ENCODE data around the gene PNO1. TPM values are rescaled to one million over a fixed set of nuclear protein-coding genes. Genes with fewer than 3 reads are reported as not detected.
A peak's percentile ranks its signal among the peaks of the same experiment; 100 is the strongest.

The PNO1 gene
- total RNA-seq, 1 donor from 2014 or later, result 6.7 TPM

DNA sequence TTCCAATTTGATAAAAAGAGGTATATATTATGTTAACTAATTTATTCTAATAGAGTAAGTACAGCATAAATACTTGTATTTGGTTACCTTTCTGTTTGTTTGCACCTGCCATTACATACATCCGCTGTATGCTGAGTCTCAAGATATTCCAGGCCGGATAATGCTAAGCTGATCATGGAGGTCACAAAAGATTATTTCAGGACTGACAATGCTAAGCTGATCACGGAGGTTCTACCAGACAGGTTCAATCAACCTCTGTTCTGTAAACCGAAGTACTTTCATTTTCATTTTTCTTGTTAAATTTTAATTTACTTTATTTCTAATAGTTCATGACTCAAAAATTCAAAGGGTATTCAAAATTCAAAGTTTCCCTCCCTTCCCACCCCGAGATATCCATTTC, 31.1 kb downstream of the PNO1 start:
- no peak for ATAC-seq (ENCODE audit: poor library complexity)
- intact Hi-C loops (cut with DNase I), result no loop called here
- no peak for DNase-seq

DNA sequence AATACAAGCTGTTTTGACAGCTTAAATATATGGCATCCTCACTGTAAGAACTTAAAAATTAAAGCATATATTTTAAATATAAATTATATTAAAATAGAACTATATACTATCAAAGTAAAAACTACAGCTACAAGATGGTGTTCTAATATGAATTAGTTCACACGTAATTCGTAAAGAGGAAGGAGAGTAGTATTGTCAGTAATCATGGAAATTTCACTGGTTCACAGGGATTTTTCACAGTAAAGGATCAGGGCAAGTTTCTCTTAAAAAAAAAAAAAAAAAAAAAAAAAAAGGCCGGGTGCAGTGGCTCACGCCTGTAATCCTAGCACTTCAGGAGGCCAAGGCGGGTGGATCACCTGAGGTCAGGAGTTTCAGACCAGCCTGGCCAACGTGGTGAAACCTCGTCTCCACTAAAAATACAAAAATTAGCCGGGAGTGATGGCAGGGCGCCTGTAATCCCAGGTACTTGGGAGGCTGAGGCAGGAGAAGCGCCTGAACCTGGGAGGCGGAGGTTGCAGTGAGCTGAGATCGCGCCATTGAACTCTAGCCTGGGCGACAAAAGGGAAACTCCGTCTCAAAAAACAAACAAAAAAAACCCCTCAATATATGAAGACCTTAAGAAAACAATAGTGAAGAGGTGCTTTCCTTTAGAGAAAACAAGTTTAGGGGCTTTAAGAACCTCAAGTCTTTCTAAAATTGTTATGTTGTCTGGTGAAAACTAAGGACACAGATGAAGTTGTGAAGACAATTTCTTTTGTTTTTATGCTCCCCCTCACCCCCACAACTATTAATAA, 32.5 kb downstream of the PNO1 start:
- no peak for DNase-seq
- no peak for ATAC-seq (ENCODE audit: poor library complexity)
- intact Hi-C loops (cut with DNase I), result no loop called here

DNA sequence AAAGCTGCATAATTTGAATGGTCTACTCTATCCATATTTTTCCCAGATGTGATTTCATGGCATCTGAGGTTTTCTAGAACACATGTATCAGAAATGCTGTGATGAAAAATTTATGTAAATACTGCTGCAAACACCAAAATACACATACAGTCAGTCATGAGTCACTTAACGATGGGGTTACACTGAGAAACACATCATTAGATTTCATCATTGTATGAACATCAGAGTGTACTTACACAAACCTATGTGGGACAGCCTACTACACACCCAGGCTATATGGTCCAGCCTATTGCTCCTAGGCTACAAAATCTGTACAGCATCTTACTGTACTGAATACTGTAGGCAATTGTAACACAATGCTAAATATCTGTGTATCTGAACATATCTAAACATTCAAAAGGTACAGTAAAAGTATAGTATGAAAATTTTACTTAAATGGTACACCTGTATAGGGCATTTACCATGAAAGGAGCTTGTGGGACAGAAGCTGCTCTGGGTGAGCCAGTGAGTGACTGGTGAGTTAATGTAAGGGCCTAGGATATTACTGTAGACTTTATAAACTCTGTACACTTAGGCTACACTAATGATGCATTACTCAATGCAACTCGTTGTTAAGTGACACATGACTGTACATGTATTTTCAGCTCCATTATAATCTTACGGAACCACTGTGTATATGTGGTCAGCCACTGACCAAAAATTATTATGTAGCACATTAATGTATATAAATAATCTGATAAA, 33.5 kb downstream of the PNO1 start:
- ATAC-seq (ENCODE audit: poor library complexity) (no peak), DNase-seq (no peak)
- intact Hi-C loops (cut with DNase I), result no loop called here

DNA sequence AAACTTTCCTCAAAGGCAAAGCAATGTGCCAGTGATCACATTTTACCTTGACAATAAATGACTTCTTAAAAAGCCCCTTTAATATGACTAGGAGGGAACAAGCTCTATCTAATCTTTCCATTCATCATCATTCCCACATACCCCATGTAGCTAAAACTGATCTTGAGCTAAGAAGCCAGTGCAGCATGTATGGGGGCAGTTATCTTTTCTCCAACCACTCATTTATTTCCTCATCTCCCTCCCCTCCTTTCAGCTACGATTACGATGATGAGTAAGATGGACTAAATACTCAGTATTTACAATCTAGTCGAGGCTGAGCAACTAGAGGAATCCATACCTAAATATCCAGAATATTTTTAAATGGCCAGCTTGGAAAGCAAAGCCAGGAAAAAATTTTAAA, 35.5 kb downstream of the PNO1 start:
- DNase-seq (no peak), ATAC-seq (ENCODE audit: poor library complexity) (no peak)
- intact Hi-C loops (cut with DNase I), result no loop called here

DNA sequence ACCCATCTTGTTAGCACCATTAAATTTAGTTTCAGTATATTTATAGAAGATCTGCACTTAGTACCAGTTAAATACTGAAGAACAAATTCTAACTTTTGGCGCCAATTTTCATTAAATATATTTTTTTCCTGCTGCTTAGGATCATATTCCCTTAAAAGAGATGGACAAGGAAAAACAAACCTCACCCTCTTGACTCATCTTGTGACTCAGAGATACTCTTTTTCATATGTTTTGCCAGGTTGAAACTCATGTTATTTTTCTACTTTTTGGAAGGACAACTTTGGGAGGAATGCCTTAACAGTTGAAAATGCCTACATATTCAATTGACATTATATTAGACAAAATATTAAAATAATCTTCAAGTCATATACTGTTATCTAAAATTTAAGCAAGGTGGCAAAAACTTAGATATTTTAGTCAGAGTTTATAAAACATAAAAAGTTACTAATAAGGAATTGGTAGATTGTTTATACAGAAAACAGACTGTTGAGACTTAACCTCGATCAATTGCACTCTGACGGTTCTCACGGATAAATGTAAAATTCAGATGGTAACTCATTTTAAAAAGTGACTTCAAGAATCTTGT, 36.2 kb downstream of the PNO1 start:
- DNase-seq (no peak), ATAC-seq (ENCODE audit: poor library complexity) (no peak)
- intact Hi-C loops (cut with DNase I), result no loop called here

DNA sequence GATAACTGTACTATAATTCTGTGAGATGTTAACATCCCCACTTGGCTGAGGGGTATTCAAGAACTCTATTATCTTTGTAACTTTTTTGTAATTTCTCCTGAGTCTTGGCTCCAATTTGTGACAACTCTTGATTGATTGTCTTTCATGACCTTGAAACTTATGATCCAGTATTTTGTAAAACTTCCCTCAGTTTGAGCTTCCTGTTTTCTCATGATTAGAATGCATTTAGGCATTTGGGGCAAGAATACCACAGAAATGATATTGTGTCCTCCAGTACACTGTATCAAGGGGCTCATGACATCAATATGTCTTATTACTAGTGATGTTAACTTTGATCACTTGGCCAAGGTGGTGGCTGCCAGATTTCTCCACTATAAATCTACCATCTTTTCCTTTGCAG, 37.4 kb downstream of the PNO1 start:
- intact Hi-C loops (cut with DNase I), result loop anchor here (5.0 kb wide), 3 partner anchors 42 to 247 kb away; no protein-coding TSS in a partner anchor
- ATAC-seq (ENCODE audit: poor library complexity), result no peak

DNA sequence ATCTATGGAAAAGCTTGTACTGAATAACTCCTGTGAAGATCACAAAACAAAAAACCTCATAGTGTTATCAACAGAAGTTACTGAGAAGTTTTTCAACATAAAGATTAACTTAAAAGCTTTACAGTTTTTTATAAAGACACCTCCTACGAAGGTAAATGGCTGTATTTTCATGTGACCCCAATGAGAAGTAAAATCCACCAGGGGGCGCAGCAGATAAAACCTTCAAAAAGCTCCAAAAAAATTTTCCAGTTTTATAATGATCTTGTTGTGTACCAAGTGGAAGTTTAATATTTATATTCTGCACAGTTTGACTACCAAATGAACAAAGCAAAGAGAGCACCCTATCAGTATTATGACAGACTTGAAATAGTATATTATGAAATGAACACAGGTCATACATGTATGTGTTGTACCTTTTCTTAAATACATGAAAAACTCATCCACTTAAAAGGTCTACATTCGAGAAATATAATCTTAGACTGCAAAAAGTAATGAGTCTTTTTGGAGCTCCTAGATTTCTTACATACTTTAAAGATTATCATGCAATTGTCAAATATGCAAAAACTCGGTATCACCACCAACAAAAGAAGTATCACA, 38.5 kb downstream of the PNO1 start:
- intact Hi-C loops (cut with DNase I), result loop anchor here (5.0 kb wide), 3 partner anchors 41 to 246 kb away; no protein-coding TSS in a partner anchor
- peak; percentile 56 for ATAC-seq (ENCODE audit: poor library complexity)

More for the DNA sequence above, 37.4 kb downstream of the PNO1 start:
- no peak for DNase-seq

DNA sequence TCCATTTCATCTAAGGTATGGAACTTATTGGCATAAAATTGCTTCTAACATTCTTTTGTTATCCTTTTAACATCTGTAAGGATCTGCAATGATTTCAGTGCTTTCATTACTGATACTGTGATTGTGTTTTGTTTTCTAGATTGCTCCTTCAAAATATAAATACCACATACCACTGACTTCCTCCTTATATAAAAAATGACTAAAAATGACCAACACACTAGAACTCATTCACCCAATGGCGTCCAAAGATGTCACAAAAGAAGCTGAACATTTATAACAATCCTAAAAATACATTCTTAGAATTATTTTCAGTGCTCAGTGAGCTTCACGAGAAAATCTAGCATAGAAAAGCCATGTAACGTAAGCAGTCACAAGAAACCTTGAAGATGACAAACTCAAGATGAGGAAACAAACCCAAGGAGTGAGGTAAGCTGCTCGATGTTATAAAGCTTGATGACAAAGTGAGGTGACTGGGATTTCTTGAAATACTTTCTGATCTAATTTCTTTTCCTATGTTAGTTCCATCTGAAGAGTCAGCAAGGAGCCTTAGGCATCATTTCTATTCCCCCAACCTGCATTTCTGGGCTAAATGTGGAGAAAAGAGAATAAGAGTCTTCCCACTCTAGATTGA, 42.6 kb downstream of the PNO1 start:
- DNase-seq (no peak), ATAC-seq (ENCODE audit: poor library complexity) (no peak)
- intact Hi-C loops (cut with DNase I), result no loop called here

More for the DNA sequence above, 38.5 kb downstream of the PNO1 start:
- DNase-seq, result no peak

DNA sequence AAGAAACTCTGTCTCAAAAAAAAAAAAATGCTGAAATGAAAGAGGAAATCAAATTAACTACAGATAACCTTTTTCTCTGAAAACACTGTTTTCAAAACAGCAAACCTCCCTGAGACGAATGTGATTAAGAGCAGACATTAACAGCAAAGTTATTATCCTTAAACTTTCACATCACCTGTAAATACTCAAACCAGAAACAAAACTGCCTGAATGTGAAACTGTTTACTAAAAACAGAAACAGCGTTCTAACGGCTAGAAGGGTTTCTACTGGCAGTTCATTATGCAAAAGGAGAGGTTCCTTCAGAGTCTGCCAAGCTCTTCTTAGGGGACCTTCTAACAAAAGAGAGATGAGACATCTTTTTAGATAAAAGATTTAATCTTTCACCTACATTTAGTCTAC, 45.9 kb downstream of the PNO1 start:
- DNase-seq, result no peak
- intact Hi-C loops (cut with DNase I), result no loop called here
- no peak for ATAC-seq (ENCODE audit: poor library complexity)

DNA sequence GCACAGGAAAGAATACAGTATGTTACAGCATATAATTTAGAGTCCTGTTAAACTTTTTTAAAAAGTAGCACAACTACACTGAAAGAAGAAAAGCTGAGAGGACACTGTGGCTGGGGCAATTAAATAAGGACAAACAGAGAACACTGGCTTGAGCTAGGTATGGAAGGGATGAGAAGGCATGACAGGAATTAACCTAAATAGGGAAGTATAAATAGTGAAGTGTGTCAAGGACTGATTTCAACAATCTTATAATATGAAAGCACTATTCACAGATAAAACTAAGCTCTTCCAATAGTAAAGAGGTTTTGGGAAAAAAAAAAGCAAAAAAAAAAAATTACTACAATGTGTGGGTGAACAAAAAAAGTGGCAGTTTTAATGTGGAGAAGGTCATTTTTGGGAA, 49.1 kb downstream of the PNO1 start:
- ATAC-seq (ENCODE audit: poor library complexity), result no peak
- intact Hi-C loops (cut with DNase I), result no loop called here
- no peak for DNase-seq

DNA sequence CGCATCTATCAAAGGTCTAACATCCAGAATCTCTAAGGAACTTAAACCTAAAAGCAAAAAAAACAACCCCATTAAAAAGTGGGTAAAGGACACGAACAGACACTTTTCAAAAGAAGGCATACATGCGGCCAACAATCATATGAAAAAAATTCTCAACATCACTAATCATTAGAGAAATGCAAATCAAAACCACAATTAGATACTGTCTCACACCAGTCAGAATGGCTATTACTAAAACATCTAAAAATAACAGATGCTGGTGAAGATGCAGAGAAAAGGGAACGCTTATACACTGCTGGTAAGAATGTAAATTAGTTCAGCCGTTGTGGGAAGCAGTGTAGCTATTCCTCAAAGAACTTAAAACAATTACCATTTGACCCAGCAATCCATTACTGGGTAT, 56.7 kb downstream of the PNO1 start:
- ATAC-seq (ENCODE audit: poor library complexity) (no peak), DNase-seq (no peak)
- intact Hi-C loops (cut with DNase I), result no loop called here

DNA sequence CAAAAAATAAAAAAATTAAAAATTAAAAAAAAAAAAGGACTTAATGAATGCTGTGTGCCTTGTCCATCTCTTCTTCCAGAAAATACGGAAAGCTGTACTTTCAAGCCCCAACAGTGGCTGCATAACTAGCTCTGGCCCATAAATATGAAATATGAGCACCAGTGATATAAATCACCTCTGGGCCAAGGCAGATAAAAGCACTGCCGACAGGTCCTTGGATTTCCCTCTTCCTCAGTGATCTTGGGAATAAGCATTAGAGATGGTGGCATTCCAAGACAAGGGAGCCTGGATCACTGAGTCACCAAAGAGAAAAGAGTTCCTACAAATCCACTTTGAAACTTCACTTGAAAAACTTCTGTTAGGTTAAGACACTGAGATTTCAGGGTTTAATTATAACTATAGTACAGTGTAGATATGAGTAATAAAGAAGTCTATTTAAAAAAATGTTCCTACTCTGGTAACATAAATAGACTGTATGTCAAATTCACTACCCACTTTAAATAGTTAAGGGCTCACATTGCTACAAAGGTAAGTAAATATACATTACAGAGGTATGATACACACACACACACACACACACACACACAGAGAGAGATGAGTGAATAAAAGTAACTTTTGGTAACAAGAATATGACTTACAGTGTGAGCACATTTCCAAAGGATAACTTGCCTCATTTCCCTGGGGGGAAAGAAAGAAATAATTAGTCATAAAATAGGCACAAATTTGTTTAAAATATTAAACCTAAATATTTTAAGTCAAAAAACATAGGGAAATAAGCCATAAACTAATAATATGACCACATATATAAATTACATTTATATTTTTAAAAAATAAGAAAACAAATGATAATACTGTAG, 59.0 kb downstream of the PNO1 start:
- ATAC-seq (ENCODE audit: poor library complexity) (peak; percentile 29), DNase-seq (no peak)
- intact Hi-C loops (cut with DNase I), result no loop called here

DNA sequence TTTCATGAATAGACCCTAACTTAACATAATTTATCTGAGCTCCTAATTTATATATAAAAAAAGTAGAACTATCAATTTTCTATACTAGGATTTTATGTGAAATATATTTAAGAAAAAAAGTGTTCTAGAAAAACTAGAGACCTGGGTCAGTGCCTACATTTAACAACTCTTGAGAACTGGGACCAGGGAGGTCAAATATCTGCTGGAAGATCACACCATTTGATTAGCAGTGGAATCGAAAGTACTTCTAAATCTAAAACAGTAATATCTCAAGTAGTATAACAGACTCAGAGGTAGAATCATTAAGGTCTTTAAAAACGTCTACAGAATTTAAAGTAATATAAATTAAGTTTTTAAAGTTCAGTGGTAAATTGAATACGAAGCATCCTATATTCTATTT, 60.0 kb downstream of the PNO1 start:
- DNase-seq, result no peak
- intact Hi-C loops (cut with DNase I), result no loop called here
- no peak for ATAC-seq (ENCODE audit: poor library complexity)

DNA sequence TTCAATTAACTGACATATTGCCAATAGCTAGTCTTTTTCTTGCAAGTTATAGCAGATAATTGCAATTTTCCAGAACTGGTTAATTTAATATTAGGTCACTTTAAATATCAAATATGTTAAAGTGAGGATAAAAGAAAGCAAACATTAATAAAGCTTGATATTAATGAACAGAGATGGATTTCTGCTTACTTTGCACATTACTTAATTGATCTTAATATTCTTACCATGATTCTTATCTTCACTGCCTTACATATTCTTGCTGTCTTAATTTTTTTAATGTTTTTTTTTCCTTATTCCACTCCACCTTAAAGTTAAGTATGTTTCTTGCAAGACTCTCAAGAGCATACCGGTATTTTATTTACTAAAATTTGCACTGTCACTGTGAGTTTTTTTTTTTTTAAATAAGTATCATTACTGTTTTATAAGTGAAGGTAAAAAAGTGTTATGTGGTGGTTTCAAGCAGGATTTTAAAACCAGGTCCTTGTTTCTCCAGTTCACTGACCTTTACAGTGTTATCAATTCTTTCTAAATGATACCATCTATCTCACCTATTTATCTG, 60.7 kb downstream of the PNO1 start:
- no peak for ATAC-seq (ENCODE audit: poor library complexity)
- intact Hi-C loops (cut with DNase I), result no loop called here

DNA sequence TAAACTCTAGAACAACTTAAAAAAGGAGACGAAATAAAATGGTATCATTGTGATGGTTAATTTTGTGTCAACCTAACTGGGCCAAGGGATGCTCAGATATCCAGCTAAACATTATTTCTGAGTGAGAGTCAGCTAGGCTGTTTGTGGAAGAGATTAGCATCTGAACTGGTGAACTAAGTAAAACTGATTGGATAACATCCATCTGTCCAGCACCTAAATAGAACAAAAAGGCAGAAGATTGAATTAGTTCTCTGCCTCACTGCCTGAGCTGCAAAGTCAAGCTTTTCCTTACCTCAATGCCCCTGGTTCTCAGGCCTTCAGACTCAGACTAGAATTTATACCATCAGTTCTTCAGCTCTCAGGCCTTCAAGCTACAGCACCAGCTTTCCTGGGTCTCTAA, 64.6 kb downstream of the PNO1 start:
- ATAC-seq (ENCODE audit: poor library complexity) (no peak), DNase-seq (no peak)
- intact Hi-C loops (cut with DNase I), result no loop called here

More for the DNA sequence above, 60.7 kb downstream of the PNO1 start:
- no peak for DNase-seq

DNA sequence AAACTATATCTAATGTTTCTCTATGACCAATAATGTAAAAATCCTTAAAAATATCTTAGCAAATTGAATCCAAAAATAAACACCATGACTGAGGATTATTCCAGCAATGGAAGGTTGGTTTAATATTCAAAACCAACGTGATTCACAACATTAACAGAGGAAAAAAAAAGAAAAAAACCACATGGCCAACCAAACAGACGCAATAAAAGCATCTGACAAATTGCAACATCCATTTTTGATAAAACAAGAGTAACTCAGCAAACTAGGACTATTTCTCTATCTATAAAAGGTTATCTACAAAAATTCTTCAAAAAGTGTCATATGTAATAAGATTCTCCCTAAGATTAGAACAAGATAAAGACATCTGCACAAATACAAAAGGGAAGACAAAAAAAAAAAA, 65.7 kb downstream of the PNO1 start:
- DNase-seq, result no peak
- no peak for ATAC-seq (ENCODE audit: poor library complexity)
- intact Hi-C loops (cut with DNase I), result no loop called here

DNA sequence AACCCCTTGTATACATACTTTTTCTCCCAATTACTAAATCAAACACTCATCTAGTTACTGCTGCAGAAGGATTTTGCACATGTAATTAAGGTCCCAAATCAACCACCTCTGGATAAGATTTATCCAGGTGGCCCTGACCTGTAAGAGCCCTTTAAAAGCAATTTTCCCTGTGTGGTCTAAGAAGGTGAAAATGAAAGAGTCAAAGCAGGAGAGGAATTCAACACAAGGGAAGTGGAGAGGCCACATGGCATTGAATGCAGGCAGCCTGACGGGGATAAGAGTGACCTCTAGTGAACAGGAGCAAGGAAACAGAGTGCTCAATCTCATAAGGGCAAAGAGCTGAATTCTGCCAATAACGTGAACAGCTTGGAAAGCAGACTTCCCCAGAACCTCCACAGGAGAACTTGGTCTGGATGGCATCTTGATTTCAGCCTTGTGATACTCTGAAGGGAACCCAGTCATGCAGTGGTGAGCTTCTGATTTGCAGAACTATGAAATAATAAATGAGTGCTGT, 67.5 kb downstream of the PNO1 start:
- intact Hi-C loops (cut with DNase I), result no loop called here
- DNase-seq (no peak), ATAC-seq (ENCODE audit: poor library complexity) (peak; percentile 76)
